DND-41 (cell line): ENCODE measurements around the gene PAPPA2.

Source experiments
- ATAC-seq: fragments of 200-7000 bp; cut with Tn5 transposase; 3 replicates; pipeline ENCODE4 v1.9.1; 2021; ENCODE audit warnings: low read depth; ENCODE audit not compliant: insufficient read depth
- DNase-seq: peaks from one replicate; pipeline ENCODE4 v3.0.0-alpha.2; 2020
- H2AFZ ChIP-seq: 2 replicates; pipeline ENCODE4 v1.6.0; 2012; ENCODE audit warnings: low read depth, low read length
- H3K27ac ChIP-seq: 2 replicates; pipeline ENCODE4 v1.5.1; 2012; ENCODE audit warnings: low read length, inconsistent platforms
- H3K27me3 ChIP-seq: fragments of 200-600 bp; sonication (generic); 2 replicates; pipeline ENCODE4 v1.6.0; 2012; ENCODE audit warnings: low read length, mild to moderate bottlenecking, inconsistent platforms; ENCODE audit not compliant: insufficient read depth, poor library complexity
- H3K36me3 ChIP-seq: 2 replicates; pipeline ENCODE4 v1.5.1; 2012; ENCODE audit warnings: low read length, inconsistent platforms; ENCODE audit not compliant: insufficient read depth
- H3K4me1 ChIP-seq: 2 replicates; pipeline ENCODE4 v1.5.1; 2012; ENCODE audit warnings: mild to moderate bottlenecking, low read length; ENCODE audit not compliant: insufficient read depth
- H3K4me2 ChIP-seq: 2 replicates; pipeline ENCODE4 v1.6.0; 2012; ENCODE audit warnings: mild to moderate bottlenecking, moderate library complexity, low read length, inconsistent platforms; ENCODE audit not compliant: insufficient read depth
- H3K4me3 ChIP-seq, 2 experiments: fragments of 200-600 bp in 1 of 2; shearing (Covaris generic) in 1 of 2; 2 replicates each; pipeline ENCODE4 v1.5.1; 2012 to 2016; ENCODE audit warnings: inconsistent platforms in 2 of 2, low read length in 2 of 2, mild to moderate bottlenecking in 2 of 2, low read depth in 1 of 2, moderate library complexity in 1 of 2
- H3K79me2 ChIP-seq: 2 replicates; pipeline ENCODE4 v1.6.0; 2012; ENCODE audit warnings: low read length, inconsistent platforms; ENCODE audit not compliant: insufficient read depth
- H3K9ac ChIP-seq: 2 replicates; pipeline ENCODE4 v1.6.0; 2012; ENCODE audit warnings: low read depth, mild to moderate bottlenecking, inconsistent platforms, low read length, moderate library complexity
- H3K9me3 ChIP-seq: 2 replicates; pipeline ENCODE4 v1.5.1; 2012; ENCODE audit warnings: low read length, moderate library complexity, mild to moderate bottlenecking, inconsistent platforms; ENCODE audit not compliant: insufficient read depth, severe bottlenecking
- H4K20me1 ChIP-seq: 2 replicates; pipeline ENCODE4 v1.6.0; 2012; ENCODE audit warnings: low read length; ENCODE audit not compliant: insufficient read depth
- EZH2 ChIP-seq: IDR thresholded peaks from 3 replicates; pipeline ENCODE4 v1.6.1; 2012; ENCODE audit warnings: borderline replicate concordance, low read depth, mild to moderate bottlenecking, moderate library complexity, low read length, inconsistent platforms; ENCODE audit not compliant: severe bottlenecking
- TF ChIP-seq, protein P1 (sequence below): IDR thresholded peaks from 2 replicates; pipeline ENCODE4 v1.5.1; 2012; ENCODE audit warnings: borderline replicate concordance, low read length, moderate library complexity, mild to moderate bottlenecking; ENCODE audit not compliant: poor library complexity, severe bottlenecking; ENCODE audit errors: extremely low read depth

PAPPA2 gene

DNA sequence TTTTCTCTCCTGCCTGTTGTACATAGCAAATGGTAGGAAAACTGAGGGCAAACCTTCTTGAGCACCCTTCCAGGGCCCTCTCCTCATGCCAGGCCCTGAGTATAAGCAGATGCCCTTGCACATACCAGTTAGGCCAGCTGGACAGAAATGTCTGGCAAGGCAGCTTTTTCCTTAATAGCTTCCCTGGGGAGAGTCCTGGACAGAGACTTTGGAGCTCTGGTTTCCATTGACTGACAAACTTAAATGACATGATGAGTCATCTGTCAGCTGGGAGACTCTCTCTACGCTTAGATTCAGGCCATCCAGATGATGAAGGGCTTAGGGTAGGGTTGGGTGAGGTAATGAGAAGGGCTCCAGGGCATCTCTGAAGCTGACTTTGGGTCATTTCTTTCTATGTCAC, 384.1 kb downstream of the PAPPA2 start:
- ATAC-seq (no peak), DNase-seq (no peak)
- TF ChIP-seq EZH2, result no peak
- TF ChIP-seq, protein P1, sequence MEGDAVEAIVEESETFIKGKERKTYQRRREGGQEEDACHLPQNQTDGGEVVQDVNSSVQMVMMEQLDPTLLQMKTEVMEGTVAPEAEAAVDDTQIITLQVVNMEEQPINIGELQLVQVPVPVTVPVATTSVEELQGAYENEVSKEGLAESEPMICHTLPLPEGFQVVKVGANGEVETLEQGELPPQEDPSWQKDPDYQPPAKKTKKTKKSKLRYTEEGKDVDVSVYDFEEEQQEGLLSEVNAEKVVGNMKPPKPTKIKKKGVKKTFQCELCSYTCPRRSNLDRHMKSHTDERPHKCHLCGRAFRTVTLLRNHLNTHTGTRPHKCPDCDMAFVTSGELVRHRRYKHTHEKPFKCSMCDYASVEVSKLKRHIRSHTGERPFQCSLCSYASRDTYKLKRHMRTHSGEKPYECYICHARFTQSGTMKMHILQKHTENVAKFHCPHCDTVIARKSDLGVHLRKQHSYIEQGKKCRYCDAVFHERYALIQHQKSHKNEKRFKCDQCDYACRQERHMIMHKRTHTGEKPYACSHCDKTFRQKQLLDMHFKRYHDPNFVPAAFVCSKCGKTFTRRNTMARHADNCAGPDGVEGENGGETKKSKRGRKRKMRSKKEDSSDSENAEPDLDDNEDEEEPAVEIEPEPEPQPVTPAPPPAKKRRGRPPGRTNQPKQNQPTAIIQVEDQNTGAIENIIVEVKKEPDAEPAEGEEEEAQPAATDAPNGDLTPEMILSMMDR, result no peak
- H3K27ac ChIP-seq, result no peak overlapping the region
- H3K4me1 ChIP-seq, result no peaks in the 10 kb centered on the region
- H3K4me3 ChIP-seq, result no peak overlapping the region
- no peak overlapping the region for H3K9ac ChIP-seq
- H3K4me2 ChIP-seq, result no peak overlapping the region
- H3K36me3 ChIP-seq, result no peaks in the 10 kb centered on the region
- H2AFZ ChIP-seq, result no peak overlapping the region
- peaks cover 5% of the 10 kb centered on the region for H3K27me3 ChIP-seq
- no peaks in the 10 kb centered on the region for H4K20me1 ChIP-seq
- H3K79me2 ChIP-seq, result no peaks in the 10 kb centered on the region
- H3K9me3 ChIP-seq, result no peaks in the 10 kb centered on the region

DNA sequence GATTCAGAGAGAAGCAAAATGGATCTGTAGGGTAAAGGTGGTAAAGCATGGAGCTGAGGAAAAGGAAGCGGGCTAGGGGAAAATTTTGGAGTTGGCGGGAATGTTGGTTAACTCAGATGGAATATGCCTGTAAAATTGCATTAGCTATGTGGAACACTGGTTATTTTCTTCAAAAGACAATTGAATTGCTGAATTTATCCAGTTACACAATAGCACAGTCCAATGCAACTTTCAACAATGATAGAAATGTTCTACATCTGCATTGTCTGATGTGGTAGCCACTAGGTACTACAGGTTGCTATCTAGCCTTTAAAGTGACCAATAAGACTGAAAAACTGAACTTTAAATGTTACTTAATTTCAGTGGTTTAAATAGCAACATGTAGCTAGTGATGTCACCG, 386.3 kb downstream of the PAPPA2 start:
- no peaks in the 10 kb centered on the region for H4K20me1 ChIP-seq
- no peak for TF ChIP-seq EZH2
- TF ChIP-seq, protein P1, result no peak
- no peaks in the 10 kb centered on the region for H3K9me3 ChIP-seq
- no peak overlapping the region for H3K4me2 ChIP-seq
- H3K9ac ChIP-seq, result no peak overlapping the region
- no peak overlapping the region for H3K27ac ChIP-seq
- H3K4me3 ChIP-seq, result no peak overlapping the region
- peaks cover 8% of the 10 kb centered on the region for H3K27me3 ChIP-seq
- H2AFZ ChIP-seq, result no peak overlapping the region
- H3K4me1 ChIP-seq, result no peaks in the 10 kb centered on the region
- no peak for ATAC-seq
- no peak for DNase-seq
- H3K36me3 ChIP-seq, result no peaks in the 10 kb centered on the region
- H3K79me2 ChIP-seq, result no peaks in the 10 kb centered on the region

DNA sequence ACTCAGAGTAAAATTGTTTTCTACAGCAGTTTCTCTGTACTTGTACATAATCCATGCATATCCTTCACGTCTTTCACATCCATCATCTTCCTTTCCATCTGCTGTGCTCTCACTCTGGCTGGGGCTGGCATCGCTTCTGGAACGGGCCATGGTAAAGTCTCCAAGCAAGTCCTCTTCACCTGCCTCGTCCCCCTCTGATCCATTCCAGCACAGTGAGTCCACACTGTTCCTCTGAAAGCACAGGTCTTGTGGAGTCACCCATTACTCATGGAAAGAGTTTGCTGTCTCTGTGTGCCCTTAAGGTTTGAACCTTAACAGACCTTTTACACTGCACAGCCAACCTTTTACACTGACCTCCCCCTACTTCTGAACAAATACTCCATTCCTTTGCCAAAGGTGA, 387.9 kb downstream of the PAPPA2 start:
- Histone ChIP-seq H4K20me1 (no peaks in the 10 kb centered on the region), H3K4me2 (no peak overlapping the region), H3K27ac (no peak overlapping the region), H3K4me1 (no peaks in the 10 kb centered on the region), H2AFZ (no peak overlapping the region), H3K36me3 (no peaks in the 10 kb centered on the region), H3K79me2 (no peaks in the 10 kb centered on the region), H3K9ac (no peak overlapping the region), H3K4me3 (no peak overlapping the region), H3K9me3 (no peaks in the 10 kb centered on the region), H3K27me3 (peaks cover 6% of the 10 kb centered on the region)
- TF ChIP-seq EZH2, result no peak
- TF ChIP-seq, protein P1, result no peak
- DNase-seq (no peak), ATAC-seq (no peak)

DNA sequence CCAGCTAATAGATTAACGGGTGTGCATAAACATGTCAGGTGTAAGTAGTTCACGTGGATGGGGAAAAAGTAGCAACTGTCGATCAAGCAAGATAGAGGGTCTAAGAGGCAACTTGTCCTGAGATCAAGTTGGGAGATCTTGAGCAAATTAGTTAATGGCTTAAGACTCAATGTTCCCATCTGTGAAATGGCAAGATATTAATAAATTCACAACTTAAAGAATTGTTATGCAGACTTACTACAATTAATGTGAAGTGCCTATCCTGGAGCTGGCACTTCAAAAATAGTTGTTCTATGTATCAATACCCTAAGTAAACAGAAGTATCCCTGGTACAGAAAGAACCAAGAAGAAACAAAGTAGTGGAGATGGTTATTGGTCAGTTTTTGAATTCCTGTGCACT, 389.1 kb downstream of the PAPPA2 start:
- ATAC-seq, result no peak
- no peak for TF ChIP-seq EZH2
- TF ChIP-seq, protein P1, result no peak
- DNase-seq, result no peak
- Histone ChIP-seq H3K4me3 (no peak overlapping the region), H3K9me3 (no peaks in the 10 kb centered on the region), H3K79me2 (no peaks in the 10 kb centered on the region), H4K20me1 (no peaks in the 10 kb centered on the region), H3K4me2 (no peak overlapping the region), H3K27ac (no peak overlapping the region), H3K4me1 (no peaks in the 10 kb centered on the region), H2AFZ (no peak overlapping the region), H3K27me3 (peaks cover 6% of the 10 kb centered on the region), H3K36me3 (no peaks in the 10 kb centered on the region), H3K9ac (no peak overlapping the region)
